K562 (cell line): ENCODE results near the gene KLHDC7B. TPM values are rescaled to one million over a fixed set of nuclear protein-coding genes. Genes with fewer than 3 reads are reported as not detected.

Experiments used
- DPF2 ChIP-seq: fragments of 450-650 bp; IDR thresholded peaks from 2 replicates; pipeline ENCODE4 v1.6.1; 2016
- MTA2 ChIP-seq: fragments of 450-650 bp; IDR thresholded peaks from 2 replicates; pipeline ENCODE4 v1.6.1; 2016; ENCODE audit warnings: low read depth
- MYNN ChIP-seq, 2 experiments: sonication (generic); formaldehyde crosslinking in 1 of 2; IDR thresholded peaks; 2 replicates each; pipeline versions ENCODE4 v1.5.0 to v1.6.1; 2016 to 2020; ENCODE audit warnings: antibody characterized with exemption in 1 of 2, missing genetic modification reagents in 1 of 2
- NCOA4 ChIP-seq: fragments of 450-650 bp; IDR thresholded peaks from 2 replicates; pipeline ENCODE4 v1.6.1; 2018; ENCODE audit warnings: mild to moderate bottlenecking; ENCODE audit not compliant: partially characterized antibody
- NFE2 ChIP-seq: IDR thresholded peaks from 2 replicates; pipeline ENCODE4 v1.6.1; 2014; ENCODE audit warnings: antibody characterized with exemption, low read depth
- THAP7 ChIP-seq: fragments of 250-450 bp; sonication (Bioruptor Pico); IDR thresholded peaks from 2 replicates; pipeline ENCODE4 v1.5.0; 2021
- ZBTB9 ChIP-seq: fragments of 450-650 bp; formaldehyde crosslinking; IDR thresholded peaks from 2 replicates; pipeline ENCODE4 v1.4.0; 2020; ENCODE audit warnings: mild to moderate bottlenecking, moderate library complexity
- ZNF274 ChIP-seq: IDR thresholded peaks from 2 replicates; pipeline ENCODE4 v1.6.1; 2011; ENCODE audit warnings: low read depth, mild to moderate bottlenecking, low read length, moderate library complexity, borderline replicate concordance
- ZNF398 ChIP-seq: fragments of 250-450 bp; sonication (Bioruptor Pico); IDR thresholded peaks from 2 replicates; pipeline ENCODE4 v1.8.0; 2021; ENCODE audit warnings: moderate library complexity, mild to moderate bottlenecking, inconsistent platforms
- ZNF584 ChIP-seq: fragments of 200-800 bp; sonication (Bioruptor generic); IDR thresholded peaks from 2 replicates; pipeline ENCODE4 v1.6.1; 2016; ENCODE audit warnings: low read depth, mild to moderate bottlenecking, missing genetic modification characterization, missing compliant biosample characterization
- ZNF639 ChIP-seq, 2 experiments: fragments of 200-800 bp in 1 of 2; sonication (Bioruptor generic) in 1 of 2; sonication (generic) in 1 of 2; formaldehyde crosslinking in 1 of 2; IDR thresholded peaks in 1 of 2; conservative IDR thresholded peaks in 1 of 2; 2 replicates each; pipeline versions ENCODE4 v1.5.0 to v1.6.1; 2016 to 2020; ENCODE audit warnings: missing compliant biosample characterization in 1 of 2, missing genetic modification characterization in 1 of 2, missing genetic modification reagents in 1 of 2
- ZNF644 ChIP-seq: fragments of 200-800 bp; sonication (Bioruptor generic); IDR thresholded peaks from 2 replicates; pipeline ENCODE4 v1.6.1; 2016; ENCODE audit warnings: low read depth, missing genetic modification characterization, missing compliant biosample characterization
- polyA plus RNA-seq, 8 experiments: library from polyadenylated mRNA; depleted of rRNA in 4 of 8; stranded (reverse) in 5 of 8; unstranded in 3 of 8; fragments of >200 nt; fragmentation: Nextera tagmentation in 2 of 8; fragmentation: Illumina TruSeq in 1 of 8; extraction: Ambion mirVana in 2 of 8; extraction: Trizol in 1 of 8; gene quantifications; 2 replicates each; pipeline versions ENCODE4 v1.2.1 to v1.2.3, GENCODE V29; 2011 to 2014; ENCODE audit warnings: inconsistent platforms in 1 of 8, missing spikeins in 1 of 8
- total RNA-seq, 7 experiments: library from RNA; depleted of rRNA in 6 of 7; stranded (reverse); fragments of >200 nt in 6 of 7; fragmentation: Illumina TruSeq in 2 of 7; extraction: Trizol in 2 of 7; gene quantifications; 2 replicates each; pipeline versions ENCODE4 v1.2.1 to v1.2.3, GENCODE V29; 2011 to 2021; ENCODE audit warnings: low replicate concordance in 1 of 7

Gene KLHDC7B
- total and polyA plus RNA-seq, 9 of the 15 experiments (the other 6 are each of a cell fraction or from before 2014, with no cell fraction given) = 0.04 to 0.22 (median 0.05) TPM; not detected in 4

- TF ChIP-seq ZBTB9 (no peak; the same call in 1 of the 2 replicates), ZNF398 (no peak), NFE2 (no peak), DPF2 (peak; percentile 7; the same call in 1 of the 2 replicates), MTA2 (no peak; the same call in 1 of the 2 replicates), ZNF639 (CRISPR knock-in tag; conservative IDR thresholded peaks at IDR 0.05 in 1 of 2, IDR thresholded peaks at IDR 0.05 in 1 of 2) (0 out of 4 replicates have a peak, but pooled peaks of 1 of the 2 experiments have one; percentile 10), ZNF274 (no peak), ZNF584 (CRISPR knock-in tag) (no peak), NCOA4 (no peak), ZNF644 (no peak), THAP7 (CRISPR knock-in tag) (no peak), MYNN (IDR thresholded peaks at IDR 0.05) (no peak), MYNN (CRISPR knock-in tag; IDR thresholded peaks at IDR 0.05) (no peak)
These were observed 18.6 kb upstream of the KLHDC7B start (continued) for GRCh38 chr22:50526834-50527801.
